Measurements from ENCODE around the gene PSMD3. TPM values are rescaled to one million over a fixed set of nuclear protein-coding genes. Genes with fewer than 3 reads are reported as not detected.

Gene PSMD3
- total RNA-seq, 1 experiment from 2014 or later: 174 TPM

DNA sequence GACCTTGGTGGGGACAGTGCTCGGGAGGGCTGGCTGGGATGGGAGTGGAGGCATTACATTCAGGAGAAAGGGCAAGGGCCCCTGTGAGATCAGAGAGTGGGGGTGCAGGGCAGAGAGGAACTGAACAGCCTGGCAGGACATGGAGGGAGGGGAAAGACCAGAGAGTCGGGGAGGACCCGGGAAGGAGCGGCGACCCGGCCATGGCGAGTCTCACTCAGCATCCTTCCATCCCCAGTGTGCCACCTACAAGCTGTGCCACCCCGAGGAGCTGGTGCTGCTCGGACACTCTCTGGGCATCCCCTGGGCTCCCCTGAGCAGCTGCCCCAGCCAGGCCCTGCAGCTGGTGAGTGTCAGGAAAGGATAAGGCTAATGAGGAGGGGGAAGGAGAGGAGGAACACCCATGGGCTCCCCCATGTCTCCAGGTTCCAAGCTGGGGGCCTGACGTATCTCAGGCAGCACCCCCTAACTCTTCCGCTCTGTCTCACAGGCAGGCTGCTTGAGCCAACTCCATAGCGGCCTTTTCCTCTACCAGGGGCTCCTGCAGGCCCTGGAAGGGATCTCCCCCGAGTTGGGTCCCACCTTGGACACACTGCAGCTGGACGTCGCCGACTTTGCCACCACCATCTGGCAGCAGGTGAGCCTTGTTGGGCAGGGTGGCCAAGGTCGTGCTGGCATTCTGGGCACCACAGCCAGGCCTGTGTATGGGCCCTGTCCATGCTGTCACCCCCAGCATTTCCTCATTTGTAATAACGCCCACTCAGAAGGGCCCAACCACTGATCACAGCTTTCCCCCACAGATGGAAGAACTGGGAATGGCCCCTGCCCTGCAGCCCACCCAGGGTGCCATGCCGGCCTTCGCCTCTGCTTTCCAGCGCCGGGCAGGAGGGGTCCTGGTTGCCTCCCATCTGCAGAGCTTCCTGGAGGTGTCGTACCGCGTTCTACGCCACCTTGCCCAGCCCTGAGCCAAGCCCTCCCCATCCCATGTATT is 35.7 kb downstream of the PSMD3 start:
- Mint-ChIP-seq H3K27ac (peak overlapping the region in 2 of 3 experiments; percentile 34 to 73; a peak in 2 of 7 replicates), H3K36me3 (ENCODE audit: insufficient read depth in 1 of 3, low read depth in 3 of 3) (peaks cover 10 to 19% (median 19%) of the 10 kb centered on the region in 3 experiments; a peak in 6 of 7 replicates)

More for the DNA sequence above, 35.7 kb downstream of the PSMD3 start:
- Histone ChIP-seq H3K56ac (ENCODE audit: insufficient read length, low read depth, low read length) (no peak overlapping the region), H3K9me3 (ENCODE audit: control insufficient read depth, low read depth, low read length) (no peaks in the 10 kb centered on the region), H3K4ac (ENCODE audit: low read depth, low read length) (no peak overlapping the region), H4K20me1 (ENCODE audit: control insufficient read depth, insufficient read depth, insufficient read length) (no peaks in the 10 kb centered on the region), H2AFZ (ENCODE audit: low read length) (no peak overlapping the region), H3K79me1 (ENCODE audit: insufficient read depth, low read depth, low read length, poor library complexity, severe bottlenecking) (no peaks in the 10 kb centered on the region), H4K91ac (ENCODE audit: insufficient read length, low read depth, low read length) (no peak overlapping the region), H3K27ac (ENCODE audit: insufficient read length, low read depth, low read length) (no peak overlapping the region), H2BK120ac (ENCODE audit: low read depth, low read length, poor library complexity, severe bottlenecking) (no peak overlapping the region), H3K23ac (ENCODE audit: insufficient read length, low read depth, low read length) (no peak overlapping the region), H3K79me2 (ENCODE audit: insufficient read depth, low read length) (no peaks in the 10 kb centered on the region), H2BK12ac (ENCODE audit: insufficient read length, low read depth, low read length) (no peak overlapping the region), H2BK20ac (ENCODE audit: low read depth, low read length, poor library complexity, severe bottlenecking) (no peak overlapping the region), H4K8ac (replicated peaks; ENCODE audit: insufficient read length, low read depth, low read length) (no peak overlapping the region), H2BK15ac (ENCODE audit: low read depth, low read length) (no peak overlapping the region), H3K27me3 (ENCODE audit: insufficient read depth, low read length) (no peaks in the 10 kb centered on the region), H3K14ac (ENCODE audit: insufficient read depth, low read length) (no peak overlapping the region), H3K23me2 (ENCODE audit: insufficient read length, low read depth, low read length, poor library complexity, severe bottlenecking) (no peaks in the 10 kb centered on the region), H3K4me1 (ENCODE audit: insufficient read depth, low read length) (peaks cover 4% of the 10 kb centered on the region; the same call in 1 of the 2 replicates), H3K4me2 (ENCODE audit: insufficient read depth, insufficient read length, low read length) (no peak overlapping the region), H3T11ph (ENCODE audit: low read length) (no peak overlapping the region), H2AK5ac (ENCODE audit: insufficient read length, low read length) (no peak overlapping the region), H4K5ac (ENCODE audit: insufficient read length, low read depth, low read length) (no peak overlapping the region), H3K18ac (ENCODE audit: insufficient read length, low read depth, low read length) (no peak overlapping the region), H2BK5ac (ENCODE audit: insufficient read length, low read length) (no peak overlapping the region), H3K9ac (ENCODE audit: extremely low read depth, insufficient read length, low read length) (no peak overlapping the region)
- TF ChIP-seq, protein P1, sequence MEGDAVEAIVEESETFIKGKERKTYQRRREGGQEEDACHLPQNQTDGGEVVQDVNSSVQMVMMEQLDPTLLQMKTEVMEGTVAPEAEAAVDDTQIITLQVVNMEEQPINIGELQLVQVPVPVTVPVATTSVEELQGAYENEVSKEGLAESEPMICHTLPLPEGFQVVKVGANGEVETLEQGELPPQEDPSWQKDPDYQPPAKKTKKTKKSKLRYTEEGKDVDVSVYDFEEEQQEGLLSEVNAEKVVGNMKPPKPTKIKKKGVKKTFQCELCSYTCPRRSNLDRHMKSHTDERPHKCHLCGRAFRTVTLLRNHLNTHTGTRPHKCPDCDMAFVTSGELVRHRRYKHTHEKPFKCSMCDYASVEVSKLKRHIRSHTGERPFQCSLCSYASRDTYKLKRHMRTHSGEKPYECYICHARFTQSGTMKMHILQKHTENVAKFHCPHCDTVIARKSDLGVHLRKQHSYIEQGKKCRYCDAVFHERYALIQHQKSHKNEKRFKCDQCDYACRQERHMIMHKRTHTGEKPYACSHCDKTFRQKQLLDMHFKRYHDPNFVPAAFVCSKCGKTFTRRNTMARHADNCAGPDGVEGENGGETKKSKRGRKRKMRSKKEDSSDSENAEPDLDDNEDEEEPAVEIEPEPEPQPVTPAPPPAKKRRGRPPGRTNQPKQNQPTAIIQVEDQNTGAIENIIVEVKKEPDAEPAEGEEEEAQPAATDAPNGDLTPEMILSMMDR (conservative IDR thresholded peaks at IDR 0.05): no peak
- Mint-ChIP-seq H3K27me3 (ENCODE audit: low read depth) (peaks cover 3% of the 10 kb centered on the region; the same call in 1 of the 2 replicates), H3K4me3 (0 out of 5 replicates have a peak overlapping the region, but pooled peaks of 1 of the 2 experiments have one; percentile 5), H3K9me3 (peaks cover 0 to 6% of the 10 kb centered on the region in 2 experiments; a peak in 2 of 5 replicates), H3K4me1 (peaks cover 26 to 52% of the 10 kb centered on the region in 2 experiments)
- no CpG with 5 or more reads among the region's 26 CpGs for WGBS (ENCODE audit: extremely low coverage, insufficient read length, low lambda C conversion rate)
- no peak for DNase-seq
